Activated naive CD4-positive, alpha-beta T cell treated with anti-CD3 and anti-CD28 coated beads, Interleukin-2, amount 10 ng/mL, durations not matched to agents 7 days and 5 days (primary cell): ENCODE results near the gene CACNG1.

Experiments used
- CTCF ChIA-PET: fragments of 350-600 bp; sonication (Branson Sonifier 250); formaldehyde crosslinking; loops from one replicate; lab custom pipeline; 2021; ENCODE audit warnings: antibody characterized with exemption; lab: Charles Lee
- DNase-seq: peaks from one replicate; pipeline ENCODE4 v3.0.0-alpha.2; 2020
- H3K27ac Mint-ChIP-seq: one replicate; pipeline ENCODE4 v1.8.0; 2021; ENCODE audit warnings: mild to moderate bottlenecking, moderate library complexity, mixed read lengths
- H3K27me3 Mint-ChIP-seq: one replicate; pipeline ENCODE4 v1.8.0; 2021; ENCODE audit warnings: mild to moderate bottlenecking, mixed read lengths
- H3K36me3 Mint-ChIP-seq: one replicate; pipeline ENCODE4 v1.8.0; 2021; ENCODE audit warnings: mixed read lengths
- H3K4me1 Mint-ChIP-seq: one replicate; pipeline ENCODE4 v1.8.0; 2021; ENCODE audit warnings: mixed read lengths
- H3K4me3 Mint-ChIP-seq: one replicate; pipeline ENCODE4 v1.8.0; 2021; ENCODE audit warnings: mild to moderate bottlenecking, moderate library complexity, mixed read lengths
- H3K9me3 Mint-ChIP-seq: one replicate; pipeline ENCODE4 v1.8.0; 2021; ENCODE audit warnings: mixed read lengths

CACNG1 gene

GRCh38 chr17:67018471-67019434 is 25.6 kb upstream of the CACNG1 start:
- no peak for DNase-seq
- Mint-ChIP-seq H3K4me3 (no peak overlapping the region), H3K27ac (no peak overlapping the region), H3K9me3 (no peaks in the 10 kb centered on the region), H3K36me3 (no peaks in the 10 kb centered on the region), H3K27me3 (peaks cover 8% of the 10 kb centered on the region), H3K4me1 (no peaks in the 10 kb centered on the region)
- CTCF ChIA-PET: no interaction called here

DNA sequence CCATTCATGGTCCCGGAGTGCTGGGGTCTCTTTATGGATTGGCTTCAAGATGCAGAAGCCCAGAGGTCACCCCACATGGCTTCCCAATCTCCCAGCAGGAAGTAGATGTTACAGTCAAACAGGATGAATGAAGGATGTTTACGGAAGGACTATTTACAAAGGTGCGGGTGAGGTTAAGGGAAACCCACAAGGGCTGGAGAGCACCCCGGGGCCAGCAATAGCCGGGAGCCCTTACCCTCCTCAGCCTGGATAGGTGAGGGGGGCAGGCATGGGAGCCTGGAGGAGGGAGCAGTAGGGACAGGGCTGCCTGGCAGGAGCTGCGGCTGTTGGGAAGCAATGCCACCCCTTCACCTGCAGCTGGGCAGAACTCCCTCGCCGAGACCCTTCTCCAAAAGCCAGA is 24.5 kb upstream of the CACNG1 start:
- H3K36me3 Mint-ChIP-seq: no peaks in the 10 kb centered on the region

GRCh38 chr17:67020293-67020766 is 24.0 kb upstream of the CACNG1 start:
- no peak overlapping the region for H3K27ac Mint-ChIP-seq
- H3K4me3 Mint-ChIP-seq: no peak overlapping the region
- H3K4me1 Mint-ChIP-seq: no peaks in the 10 kb centered on the region
- H3K27me3 Mint-ChIP-seq: peaks cover 8% of the 10 kb centered on the region
- no peak for DNase-seq
- H3K9me3 Mint-ChIP-seq: no peaks in the 10 kb centered on the region
- no peaks in the 10 kb centered on the region for H3K36me3 Mint-ChIP-seq
- CTCF ChIA-PET: interaction anchor here (0.8 to 1.2 kb wide), 2 partner anchors 13 to 62 kb away, joined by 3 to 4 read pairs; no protein-coding TSS in a partner anchor

More for the DNA sequence above, 24.5 kb upstream of the CACNG1 start:
- H3K4me1 Mint-ChIP-seq: no peaks in the 10 kb centered on the region
- no peak for DNase-seq
- CTCF ChIA-PET: interaction anchor here (1.2 kb wide), 1 partner anchor 62 kb away, joined by 4 read pairs; no protein-coding TSS in a partner anchor
- no peaks in the 10 kb centered on the region for H3K9me3 Mint-ChIP-seq
- no peak overlapping the region for H3K4me3 Mint-ChIP-seq
- H3K27ac Mint-ChIP-seq: peak overlapping the region; percentile 45
- peaks cover 7% of the 10 kb centered on the region for H3K27me3 Mint-ChIP-seq

DNA sequence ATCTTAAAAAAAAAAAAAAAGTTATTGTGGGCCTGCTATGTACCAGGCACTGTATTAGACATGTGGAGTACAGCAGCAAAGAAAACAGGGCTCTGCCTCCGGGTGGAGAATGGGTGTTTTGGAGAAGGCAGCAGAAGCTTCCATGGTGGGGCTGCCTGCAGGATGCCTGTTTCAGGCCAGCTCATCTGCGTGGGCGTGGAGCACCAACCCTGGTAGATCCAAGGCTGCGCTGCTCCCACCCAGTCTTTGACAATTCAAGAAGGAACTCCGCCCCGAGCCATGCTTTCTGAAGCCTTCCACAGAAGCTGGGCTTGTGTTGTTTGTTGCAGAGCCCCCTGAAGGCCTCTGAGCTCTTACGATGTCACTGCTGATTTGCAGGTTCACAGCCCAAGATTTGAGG is 23.2 kb upstream of the CACNG1 start:
- Mint-ChIP-seq H3K4me3 (no peak overlapping the region), H3K4me1 (no peaks in the 10 kb centered on the region), H3K27ac (no peak overlapping the region), H3K36me3 (no peaks in the 10 kb centered on the region), H3K27me3 (peaks cover 8% of the 10 kb centered on the region), H3K9me3 (no peaks in the 10 kb centered on the region)
- DNase-seq: no peak
- CTCF ChIA-PET: interaction anchor here (0.8 kb wide), 1 partner anchor 13 kb away, joined by 3 read pairs; no protein-coding TSS in a partner anchor

DNA sequence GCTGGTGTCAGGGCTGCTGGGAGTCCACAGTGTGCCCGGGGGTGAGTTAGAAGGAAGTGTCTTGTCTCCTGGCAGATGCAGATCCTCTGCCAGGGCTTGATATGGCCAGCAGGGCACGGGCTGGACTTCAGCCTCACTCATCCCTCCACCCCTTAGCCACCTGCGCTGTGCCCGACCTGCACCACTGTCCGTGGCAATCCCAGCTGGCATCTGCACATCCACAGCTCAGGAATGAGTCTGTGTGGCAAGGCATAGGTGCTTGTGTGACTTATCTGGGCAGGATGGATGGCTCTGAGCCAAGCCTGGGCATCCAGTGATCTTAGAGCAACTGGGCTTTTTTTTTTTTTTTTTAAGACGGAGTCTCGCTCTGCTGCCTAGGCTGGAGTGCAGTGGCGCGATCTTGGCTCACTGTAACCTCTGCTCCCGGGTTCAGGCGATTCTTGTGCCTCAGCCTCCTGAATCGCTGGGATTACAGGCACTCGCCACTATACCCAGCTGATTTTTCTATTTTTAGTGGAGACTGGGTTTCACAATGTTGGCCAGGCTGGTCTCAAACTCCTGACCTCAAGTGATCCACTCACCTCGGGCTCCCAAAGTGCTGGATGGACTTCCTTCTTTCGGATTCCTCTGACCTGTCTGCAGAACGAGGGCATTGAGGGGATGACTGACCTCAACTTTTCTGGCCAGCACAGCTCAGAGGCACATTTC is 22.5 kb upstream of the CACNG1 start:
- Mint-ChIP-seq H3K4me1 (no peaks in the 10 kb centered on the region), H3K27me3 (peaks cover 3% of the 10 kb centered on the region), H3K27ac (no peak overlapping the region), H3K9me3 (no peaks in the 10 kb centered on the region), H3K36me3 (no peaks in the 10 kb centered on the region), H3K4me3 (no peak overlapping the region)
- CTCF ChIA-PET: no interaction called here
- DNase-seq: no peak

DNA sequence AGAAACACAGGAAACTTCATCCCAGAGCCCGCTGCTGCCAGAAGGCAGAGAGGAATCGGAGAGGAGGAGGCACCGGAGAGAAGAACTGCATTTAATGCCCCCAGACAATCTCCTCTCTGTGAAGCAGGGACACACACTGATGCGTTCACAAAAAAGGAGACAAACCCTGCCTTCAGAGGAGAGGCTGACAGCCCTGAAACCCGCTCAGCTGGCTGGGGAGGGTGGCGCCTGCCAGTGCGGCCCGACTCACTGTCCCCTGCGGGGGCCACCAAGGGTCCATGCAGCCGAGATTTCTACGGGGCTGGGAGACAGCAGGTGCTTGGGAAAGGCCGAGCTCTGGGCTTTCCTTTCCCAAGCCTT is 21.9 kb upstream of the CACNG1 start:
- CTCF ChIA-PET: no interaction called here
- Mint-ChIP-seq H3K9me3 (no peaks in the 10 kb centered on the region), H3K4me1 (no peaks in the 10 kb centered on the region), H3K27ac (no peak overlapping the region), H3K27me3 (peaks cover 3% of the 10 kb centered on the region), H3K36me3 (no peaks in the 10 kb centered on the region), H3K4me3 (no peak overlapping the region)
- no peak for DNase-seq

DNA sequence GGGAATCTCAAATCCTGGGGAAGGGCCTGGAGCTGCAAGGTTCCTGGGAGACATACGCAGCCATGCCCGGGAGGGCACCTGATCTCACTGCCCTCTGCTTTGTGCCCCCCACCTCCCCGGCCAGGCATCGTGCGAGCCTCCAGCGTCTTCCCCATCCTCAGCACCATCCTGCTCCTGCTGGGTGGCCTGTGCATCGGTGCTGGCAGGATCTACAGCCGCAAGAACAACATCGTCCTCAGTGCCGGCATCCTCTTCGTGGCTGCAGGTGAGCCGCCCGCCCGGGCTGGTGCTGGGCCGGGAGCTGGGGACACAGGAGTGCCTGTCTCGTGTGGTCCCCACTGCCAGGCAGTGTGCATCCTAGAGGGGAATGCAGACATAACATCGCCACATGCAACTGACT is 19.6 kb upstream of the CACNG1 start:
- Mint-ChIP-seq H3K27ac (no peak overlapping the region), H3K4me1 (no peaks in the 10 kb centered on the region), H3K4me3 (no peak overlapping the region), H3K27me3 (peaks cover 3% of the 10 kb centered on the region), H3K36me3 (no peaks in the 10 kb centered on the region), H3K9me3 (no peaks in the 10 kb centered on the region)
- DNase-seq: no peak
- CTCF ChIA-PET: no interaction called here

DNA sequence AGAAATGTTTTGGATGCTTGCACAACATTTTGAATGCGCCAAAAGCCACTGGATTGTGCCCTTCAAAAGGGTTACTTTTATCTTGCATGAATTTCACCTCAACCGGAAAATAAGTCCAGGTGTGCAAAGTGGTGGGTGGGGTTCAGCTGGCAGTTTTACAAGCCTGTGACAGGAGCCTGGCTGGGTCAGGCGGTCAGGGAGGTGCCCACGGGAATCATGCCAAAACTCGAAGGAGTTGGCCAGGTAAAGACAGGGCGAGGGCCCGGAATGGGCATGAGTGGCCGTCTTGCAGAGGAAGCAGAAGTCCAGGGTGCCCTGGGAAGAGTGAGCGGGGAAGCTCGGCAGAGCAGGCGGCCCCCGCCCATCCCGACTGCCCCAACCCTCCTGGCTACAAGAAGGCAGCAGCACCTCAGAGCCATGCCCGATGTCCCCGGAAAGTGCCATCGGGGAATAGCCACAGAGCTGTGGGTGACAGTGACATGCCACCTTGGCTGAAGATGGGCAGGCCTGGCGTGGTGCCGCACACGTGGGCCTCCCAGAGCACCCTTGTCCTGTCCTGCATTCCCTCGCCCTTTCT is 19.1 kb upstream of the CACNG1 start:
- no peaks in the 10 kb centered on the region for H3K4me1 Mint-ChIP-seq
- H3K27ac Mint-ChIP-seq: no peak overlapping the region
- H3K36me3 Mint-ChIP-seq: no peaks in the 10 kb centered on the region
- H3K27me3 Mint-ChIP-seq: peaks cover 3% of the 10 kb centered on the region
- no peak for DNase-seq
- CTCF ChIA-PET: no interaction called here
- no peak overlapping the region for H3K4me3 Mint-ChIP-seq
- no peaks in the 10 kb centered on the region for H3K9me3 Mint-ChIP-seq

DNA sequence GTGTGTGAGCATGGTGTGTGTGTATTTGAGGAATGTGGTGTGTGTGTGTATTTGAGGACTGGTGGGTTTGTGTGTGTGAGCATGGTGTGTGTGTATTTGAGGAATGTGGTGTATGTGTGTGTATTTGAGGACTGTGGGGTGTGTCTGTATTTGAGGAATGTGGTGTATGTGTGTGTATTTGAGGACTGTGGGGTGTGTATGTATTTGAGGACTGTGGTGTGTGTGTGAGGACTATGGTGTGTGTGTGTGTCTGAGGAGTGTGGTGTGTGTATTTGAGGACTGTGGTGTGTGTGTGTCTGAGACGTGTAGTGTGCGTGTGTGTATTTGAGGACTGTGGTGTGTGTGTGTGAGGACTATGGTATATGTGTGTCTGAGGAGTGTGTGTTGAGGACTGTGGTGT is 18.0 kb upstream of the CACNG1 start:
- Mint-ChIP-seq H3K27ac (no peak overlapping the region), H3K27me3 (peaks cover 3% of the 10 kb centered on the region), H3K9me3 (no peaks in the 10 kb centered on the region), H3K36me3 (no peaks in the 10 kb centered on the region), H3K4me1 (no peaks in the 10 kb centered on the region), H3K4me3 (no peak overlapping the region)
- CTCF ChIA-PET: no interaction called here
- no peak for DNase-seq

GRCh38 chr17:67027031-67027628 is 17.2 kb upstream of the CACNG1 start:
- no peaks in the 10 kb centered on the region for H3K4me1 Mint-ChIP-seq
- CTCF ChIA-PET: no interaction called here
- H3K4me3 Mint-ChIP-seq: no peak overlapping the region
- no peak for DNase-seq
- H3K27me3 Mint-ChIP-seq: peaks cover 3% of the 10 kb centered on the region
- H3K27ac Mint-ChIP-seq: no peak overlapping the region
- H3K9me3 Mint-ChIP-seq: no peaks in the 10 kb centered on the region
- no peaks in the 10 kb centered on the region for H3K36me3 Mint-ChIP-seq

DNA sequence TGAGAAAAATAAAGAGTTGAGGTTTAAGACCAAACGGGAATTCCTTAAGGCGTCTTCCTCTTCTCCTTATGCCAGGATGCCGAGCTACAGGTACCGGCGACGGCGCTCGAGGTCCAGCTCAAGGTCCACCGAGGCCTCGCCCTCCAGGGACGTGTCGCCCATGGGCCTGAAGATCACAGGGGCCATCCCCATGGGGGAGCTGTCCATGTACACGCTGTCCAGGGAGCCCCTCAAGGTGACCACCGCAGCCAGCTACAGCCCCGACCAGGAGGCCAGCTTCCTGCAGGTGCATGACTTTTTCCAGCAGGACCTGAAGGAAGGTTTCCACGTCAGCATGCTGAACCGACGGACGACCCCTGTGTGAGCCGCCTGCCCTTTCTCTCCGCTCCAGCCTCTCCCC is 13.7 kb upstream of the CACNG1 start:
- no peak overlapping the region for H3K4me3 Mint-ChIP-seq
- no peak overlapping the region for H3K27ac Mint-ChIP-seq
- no peak for DNase-seq
- H3K9me3 Mint-ChIP-seq: no peaks in the 10 kb centered on the region
- H3K36me3 Mint-ChIP-seq: no peaks in the 10 kb centered on the region
- H3K27me3 Mint-ChIP-seq: peaks cover 3% of the 10 kb centered on the region
- CTCF ChIA-PET: no interaction called here
- no peaks in the 10 kb centered on the region for H3K4me1 Mint-ChIP-seq

DNA sequence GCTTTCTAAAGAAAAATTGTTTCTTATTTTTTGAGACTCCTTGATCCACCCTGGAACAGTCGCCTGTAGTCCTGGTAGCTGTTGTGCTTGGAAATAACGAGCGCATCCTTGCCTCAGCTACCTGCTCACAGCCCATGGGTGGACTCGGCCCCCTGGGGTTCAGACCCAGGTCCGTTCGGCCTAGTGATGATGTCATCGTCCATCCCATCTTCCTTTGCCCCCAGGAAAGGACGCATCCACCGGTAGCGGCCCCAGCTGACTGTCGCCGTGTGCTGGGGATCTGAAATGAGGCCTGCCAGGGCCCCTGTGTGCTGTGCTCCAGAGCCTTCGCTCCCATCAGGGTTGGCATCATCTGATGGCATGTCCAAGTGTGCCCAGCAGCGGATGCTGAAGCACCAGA is 12.0 kb upstream of the CACNG1 start:
- H3K4me3 Mint-ChIP-seq: no peak overlapping the region
- CTCF ChIA-PET: no interaction called here
- no peaks in the 10 kb centered on the region for H3K4me1 Mint-ChIP-seq
- no peak for DNase-seq
- H3K27me3 Mint-ChIP-seq: peaks cover 16% of the 10 kb centered on the region
- H3K9me3 Mint-ChIP-seq: no peaks in the 10 kb centered on the region
- no peaks in the 10 kb centered on the region for H3K36me3 Mint-ChIP-seq
- H3K27ac Mint-ChIP-seq: no peak overlapping the region

DNA sequence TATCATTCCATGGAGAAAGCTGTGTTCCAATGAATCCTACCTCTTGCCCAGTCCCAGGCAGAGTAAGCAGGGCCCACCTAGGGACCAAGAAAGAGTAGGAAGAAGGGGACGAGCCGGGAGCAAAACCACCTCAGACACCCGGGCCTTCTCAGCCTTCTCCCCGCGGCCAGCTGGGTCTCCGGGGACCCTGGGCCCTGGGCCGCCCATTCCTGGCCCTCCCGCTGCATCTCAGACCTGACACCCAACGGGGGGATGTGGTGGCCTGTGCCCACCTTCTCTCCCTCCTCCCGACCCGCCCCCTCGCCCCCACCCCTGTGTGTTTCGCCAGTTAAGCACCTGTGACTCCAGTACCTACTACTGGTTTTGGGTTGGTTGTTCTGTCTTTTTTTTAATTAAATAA is 11.4 kb upstream of the CACNG1 start:
- Mint-ChIP-seq H3K4me3 (no peak overlapping the region), H3K4me1 (no peaks in the 10 kb centered on the region), H3K27ac (no peak overlapping the region), H3K36me3 (no peaks in the 10 kb centered on the region), H3K27me3 (peaks cover 17% of the 10 kb centered on the region), H3K9me3 (no peaks in the 10 kb centered on the region)
- CTCF ChIA-PET: no interaction called here
- no peak for DNase-seq

DNA sequence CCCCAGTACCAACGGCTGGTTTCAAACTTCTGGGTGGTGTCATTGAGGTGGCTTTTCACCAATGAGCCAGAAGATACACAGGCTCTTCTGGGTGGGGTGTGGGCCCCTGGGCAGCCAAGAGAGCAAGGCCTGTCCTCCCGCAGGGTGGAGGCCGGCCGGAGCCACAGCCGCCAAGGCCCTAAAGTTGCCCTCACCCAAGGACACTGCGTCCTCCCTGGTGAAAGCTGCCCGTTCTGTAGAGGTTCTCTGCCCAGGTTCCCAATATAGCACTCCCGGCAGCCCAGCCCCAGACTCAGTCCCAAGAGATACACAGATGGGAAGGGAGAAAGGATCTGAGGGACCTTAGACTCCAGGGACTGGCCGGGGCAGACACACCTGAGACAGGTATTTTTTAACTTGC is 10.7 kb upstream of the CACNG1 start:
- CTCF ChIA-PET: no interaction called here
- H3K27me3 Mint-ChIP-seq: peaks cover 21% of the 10 kb centered on the region
- no peak for DNase-seq
- H3K36me3 Mint-ChIP-seq: no peaks in the 10 kb centered on the region
- H3K27ac Mint-ChIP-seq: no peak overlapping the region
- no peaks in the 10 kb centered on the region for H3K9me3 Mint-ChIP-seq
- no peaks in the 10 kb centered on the region for H3K4me1 Mint-ChIP-seq
- H3K4me3 Mint-ChIP-seq: no peak overlapping the region
